ENCODE data around the gene ZDHHC1. TPM values are rescaled to one million over a fixed set of nuclear protein-coding genes. Genes with fewer than 3 reads are reported as not detected.
"Not testable (repeated sequence)": the region's sequence is repeated elsewhere in the genome, so short reads cannot be mapped to it uniquely, and the experiment has no call there.

The ZDHHC1 gene
- polyA plus RNA-seq, 1 of the 3 experiments (the other 2 are of a cell fraction), result 15.8 TPM

- TF ChIP-seq USF2 (IDR thresholded peaks at IDR 0.05; ENCODE audit: borderline replicate concordance, low read depth, low read length), result no peak
- TF ChIP-seq REST (IDR thresholded peaks at IDR 0.05; ENCODE audit: low read depth, low read length), result no peak
- TF ChIP-seq FOXJ3 (CRISPR knock-in tag; IDR thresholded peaks at IDR 0.05), result no peak
- TF ChIP-seq SIN3A (IDR thresholded peaks at IDR 0.05; ENCODE audit: borderline replicate concordance, low read depth, low read length), result no peak
- no peak for TF ChIP-seq TAF1 (IDR thresholded peaks at IDR 0.05; ENCODE audit: borderline replicate concordance, low read depth, low read length)
- no peak for TF ChIP-seq EZH2phosphoT487 (IDR thresholded peaks at IDR 0.05; ENCODE audit: borderline replicate concordance, low read depth)
- no peak for TF ChIP-seq FOXM1 (IDR thresholded peaks at IDR 0.05; ENCODE audit: low read depth)
Observed at GRCh38 chr16:67356396-67356795, 59.9 kb downstream of the ZDHHC1 start (continued).

DNA sequence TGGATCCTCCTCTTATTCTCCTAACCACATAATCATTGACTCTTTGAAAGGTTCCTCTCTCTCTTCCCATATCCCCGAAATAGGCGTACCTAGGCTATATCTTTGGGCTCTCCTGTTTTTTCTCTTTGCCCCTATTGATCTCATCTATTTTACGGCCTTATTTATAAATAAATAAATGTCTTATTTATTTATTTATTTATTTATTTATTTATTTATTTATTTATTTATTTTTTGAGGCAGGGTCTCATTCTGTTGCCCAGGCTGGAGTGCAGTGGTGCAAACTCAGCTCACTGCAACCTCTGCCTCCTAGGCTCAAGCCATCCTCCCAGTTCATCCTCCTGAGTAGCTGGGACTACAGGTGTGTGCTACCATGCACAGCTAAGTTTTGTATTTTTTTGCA lies 63.8 kb downstream of the ZDHHC1 start:
- H3K9me2 ChIP-seq; POLR2A ChIA-PET; H4K20me1 ChIP-seq (ENCODE audit: insufficient read depth); H3K9me3 ChIP-seq; H3K9ac ChIP-seq; H3K4me3 ChIP-seq (ENCODE audit: low read depth in 2 of 2, low read length in 1 of 2); H3K36me3 ChIP-seq (replicated peaks in 1 of 2; ENCODE audit: control insufficient read depth in 1 of 2, insufficient read depth in 2 of 2, low read length in 1 of 2); H2AFZ ChIP-seq (ENCODE audit: low read depth); H3K27ac ChIP-seq (ENCODE audit: low read depth in 2 of 2, low read length in 1 of 2); H3K4me1 ChIP-seq (ENCODE audit: control insufficient read depth in 1 of 2, insufficient read depth in 2 of 2, low read depth in 1 of 2, low read length in 1 of 2); H3K4me2 ChIP-seq; H3F3A ChIP-seq (replicated peaks; ENCODE audit: insufficient read depth); H3K27me3 ChIP-seq (ENCODE audit: insufficient read depth); H3K79me2 ChIP-seq (ENCODE audit: insufficient read depth); DNase-seq: not testable (repeated sequence)
- CTCF ChIA-PET, result interaction anchor here (0.6 to 2.7 kb wide), 6 partner anchors 12 to 76 kb away, joined by 3 to 10 read pairs (median 4); partner anchors contain the start of gene ZDHHC1
- 94% methylated on average over 3 of the region's 3 CpGs for WGBS (ENCODE audit: low lambda C conversion rate)

- H3K4me3 ChIP-seq (ENCODE audit: low read depth in 2 of 2, low read length in 1 of 2), result no peak overlapping the region
- no peaks in the 10 kb centered on the region for H3K27me3 ChIP-seq (ENCODE audit: insufficient read depth)
- H3K79me2 ChIP-seq (ENCODE audit: insufficient read depth), result no peaks in the 10 kb centered on the region
- H4K20me1 ChIP-seq (ENCODE audit: insufficient read depth), result no peaks in the 10 kb centered on the region
- WGBS (ENCODE audit: low lambda C conversion rate), result 88% methylated on average over 1 of the region's 1 CpG
- H3K4me1 ChIP-seq (ENCODE audit: control insufficient read depth in 1 of 2, insufficient read depth in 2 of 2, low read depth in 1 of 2, low read length in 1 of 2), result no peaks in the 10 kb centered on the region
- no peaks in the 10 kb centered on the region for H3K9me3 ChIP-seq
- H2AFZ ChIP-seq (ENCODE audit: low read depth), result no peak overlapping the region
- no peak overlapping the region for H3K9ac ChIP-seq
- H3K4me2 ChIP-seq, result no peak overlapping the region
- ChIA-PET POLR2A (interaction anchor here (0.6 to 0.7 kb wide), 2 partner anchors 18 to 23 kb away, joined by 3 read pairs; no protein-coding TSS in a partner anchor), CTCF (interaction anchor here (1.0 to 2.7 kb wide), 4 partner anchors 11 to 116 kb away, joined by 5 to 10 read pairs (median 8); partner anchors contain the start of genes KCTD19 and LRRC36)
- DNase-seq, result no peak
- no peaks in the 10 kb centered on the region for H3F3A ChIP-seq (replicated peaks; ENCODE audit: insufficient read depth)
- no peaks in the 10 kb centered on the region for H3K36me3 ChIP-seq (replicated peaks in 1 of 2; ENCODE audit: control insufficient read depth in 1 of 2, insufficient read depth in 2 of 2, low read length in 1 of 2)
- no peak overlapping the region for H3K27ac ChIP-seq (ENCODE audit: low read depth in 2 of 2, low read length in 1 of 2)
- no peaks in the 10 kb centered on the region for H3K9me2 ChIP-seq
- TF ChIP-seq TAF1 (IDR thresholded peaks at IDR 0.05; ENCODE audit: borderline replicate concordance, low read depth, low read length), result no peak
- TF ChIP-seq, protein P1, sequence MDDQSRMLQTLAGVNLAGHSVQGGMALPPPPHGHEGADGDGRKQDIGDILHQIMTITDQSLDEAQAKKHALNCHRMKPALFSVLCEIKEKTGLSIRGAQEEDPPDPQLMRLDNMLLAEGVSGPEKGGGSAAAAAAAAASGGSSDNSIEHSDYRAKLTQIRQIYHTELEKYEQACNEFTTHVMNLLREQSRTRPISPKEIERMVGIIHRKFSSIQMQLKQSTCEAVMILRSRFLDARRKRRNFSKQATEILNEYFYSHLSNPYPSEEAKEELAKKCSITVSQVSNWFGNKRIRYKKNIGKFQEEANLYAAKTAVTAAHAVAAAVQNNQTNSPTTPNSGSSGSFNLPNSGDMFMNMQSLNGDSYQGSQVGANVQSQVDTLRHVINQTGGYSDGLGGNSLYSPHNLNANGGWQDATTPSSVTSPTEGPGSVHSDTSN (IDR thresholded peaks at IDR 0.05), result no peak
- TF ChIP-seq MXI1 (IDR thresholded peaks at IDR 0.05; ENCODE audit: low read depth, low read length), result no peak
- no peak for TF ChIP-seq NRF1 (IDR thresholded peaks at IDR 0.05; ENCODE audit: low read depth, low read length)
- TF ChIP-seq RAD21 (IDR thresholded peaks at IDR 0.05; ENCODE audit: low read length), result no peak
- no peak for TF ChIP-seq TEAD4 (IDR thresholded peaks at IDR 0.05; ENCODE audit: borderline replicate concordance, insufficient read depth)
- no peak for TF ChIP-seq SMC3 (IDR thresholded peaks at IDR 0.05; ENCODE audit: low read depth, low read length)
- TF ChIP-seq, protein P2, sequence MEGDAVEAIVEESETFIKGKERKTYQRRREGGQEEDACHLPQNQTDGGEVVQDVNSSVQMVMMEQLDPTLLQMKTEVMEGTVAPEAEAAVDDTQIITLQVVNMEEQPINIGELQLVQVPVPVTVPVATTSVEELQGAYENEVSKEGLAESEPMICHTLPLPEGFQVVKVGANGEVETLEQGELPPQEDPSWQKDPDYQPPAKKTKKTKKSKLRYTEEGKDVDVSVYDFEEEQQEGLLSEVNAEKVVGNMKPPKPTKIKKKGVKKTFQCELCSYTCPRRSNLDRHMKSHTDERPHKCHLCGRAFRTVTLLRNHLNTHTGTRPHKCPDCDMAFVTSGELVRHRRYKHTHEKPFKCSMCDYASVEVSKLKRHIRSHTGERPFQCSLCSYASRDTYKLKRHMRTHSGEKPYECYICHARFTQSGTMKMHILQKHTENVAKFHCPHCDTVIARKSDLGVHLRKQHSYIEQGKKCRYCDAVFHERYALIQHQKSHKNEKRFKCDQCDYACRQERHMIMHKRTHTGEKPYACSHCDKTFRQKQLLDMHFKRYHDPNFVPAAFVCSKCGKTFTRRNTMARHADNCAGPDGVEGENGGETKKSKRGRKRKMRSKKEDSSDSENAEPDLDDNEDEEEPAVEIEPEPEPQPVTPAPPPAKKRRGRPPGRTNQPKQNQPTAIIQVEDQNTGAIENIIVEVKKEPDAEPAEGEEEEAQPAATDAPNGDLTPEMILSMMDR (IDR thresholded peaks at IDR 0.05), result no peak
Observed at GRCh38 chr16:67350324-67350723, 66.0 kb downstream of the ZDHHC1 start.
